Measurements from ENCODE around the gene CDH24. TPM values are rescaled to one million over a fixed set of nuclear protein-coding genes. Genes with fewer than 3 reads are reported as not detected.

Gene CDH24
- total and polyA plus RNA-seq, 2 of the 4 experiments (the other 2 are of a cell fraction): 3.9 to 24.4 TPM

DNA sequence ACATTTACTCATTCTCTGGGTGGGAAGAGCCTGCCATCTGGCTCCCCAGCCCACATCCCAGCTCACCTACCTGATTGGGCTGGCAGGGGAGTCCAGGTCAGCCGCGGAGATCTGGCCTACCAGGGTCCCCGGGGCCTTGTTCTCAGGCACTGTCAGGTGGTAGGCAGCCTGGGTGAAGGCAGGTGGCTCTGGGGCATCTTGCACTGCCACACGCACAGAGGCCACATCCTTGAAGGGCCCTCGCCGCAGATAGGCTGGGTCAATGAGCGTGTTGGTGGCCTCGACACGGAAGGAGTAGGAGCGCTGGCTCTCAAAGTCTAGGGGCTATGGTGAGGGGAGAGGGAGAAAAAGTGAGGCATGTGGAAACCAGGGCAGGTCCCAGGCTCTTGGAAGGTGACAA, 3.9 kb downstream of the CDH24 start:
- Histone ChIP-seq H3K18ac (ENCODE audit: low read depth, low read length) (no peak overlapping the region), H3K4me3 (ENCODE audit: insufficient read depth, low read depth, low read length) (no peak overlapping the region), H2AK5ac (ENCODE audit: low read depth, low read length) (no peak overlapping the region), H3K4me1 (ENCODE audit: control insufficient read depth, insufficient read depth, low read length) (peaks cover 11% of the 10 kb centered on the region; the same call in 1 of the 2 replicates), H3K79me1 (ENCODE audit: low read depth in 1 of 2, low read length in 2 of 2) (peaks cover 0 to 19% of the 10 kb centered on the region in 2 experiments; a peak in 2 of 4 replicates), H2BK5ac (ENCODE audit: low read depth, low read length, poor library complexity, severe bottlenecking) (no peak overlapping the region), H2BK120ac (ENCODE audit: low read depth, low read length) (no peak overlapping the region), H3K27me3 (ENCODE audit: control insufficient read depth, insufficient read depth, low read length) (no peaks in the 10 kb centered on the region), H2BK15ac (ENCODE audit: low read depth, low read length) (no peak overlapping the region), H2BK20ac (ENCODE audit: low read depth, low read length) (no peak overlapping the region), H3K9ac (ENCODE audit: low read depth, low read length) (no peak overlapping the region), H3K9me3 (ENCODE audit: control insufficient read depth, insufficient read depth, low read length) (no peaks in the 10 kb centered on the region), H4K91ac (ENCODE audit: insufficient read depth, low read depth, low read length) (no peak overlapping the region), H2AFZ (replicated peaks; ENCODE audit: low read length, poor library complexity) (no peak overlapping the region), H4K5ac (ENCODE audit: low read depth, low read length) (no peak overlapping the region), H2AK9ac (replicated peaks; ENCODE audit: low read depth, low read length, poor library complexity) (no peak overlapping the region), H3K9me1 (ENCODE audit: insufficient read depth, low read length) (no peaks in the 10 kb centered on the region), H3K14ac (replicated peaks; ENCODE audit: low read depth, low read length) (no peak overlapping the region), H3K4ac (ENCODE audit: low read depth, low read length) (no peak overlapping the region), H4K8ac (ENCODE audit: low read depth in 2 of 2, low read length in 2 of 2) (no peak overlapping the region), H4K20me1 (ENCODE audit: insufficient read depth, low read length) (peaks cover 8% of the 10 kb centered on the region), H3K56ac (ENCODE audit: extremely low read depth, insufficient read depth, low read length) (no peak overlapping the region), H3K36me3 (ENCODE audit: control insufficient read depth, insufficient read depth, low read length) (peaks cover 4% of the 10 kb centered on the region; the same call in 1 of the 2 replicates), H3K23ac (ENCODE audit: low read depth, low read length) (no peak overlapping the region), H3K4me2 (ENCODE audit: low read depth, low read length) (no peak overlapping the region), H3K27ac (ENCODE audit: insufficient read depth, low read length) (no peak overlapping the region)
- intact Hi-C loops (cut with micrococcal nuclease): no loop called here
- ATAC-seq (ENCODE audit: low read depth) (no peak), DNase-seq (no peak)
- ChIA-PET POLR2A (ENCODE audit: unreplicated experiment) (no interaction called here), CTCF (interaction anchor here (1.5 to 1.6 kb wide), 2 partner anchors 60 to 67 kb away, joined by 3 to 4 read pairs; no protein-coding TSS in a partner anchor)
- in situ Hi-C loops (cut with MboI; ENCODE audit: low sequenced_read_pairs): loop anchor here (5.0 kb wide), 1 partner anchor 61 kb away; no protein-coding TSS in a partner anchor
- dilution Hi-C loops (cut with HindIII; ENCODE audit: low sequenced_read_pairs, unreplicated experiment): no loop called here
- BruUV-seq (replicated peaks): no TSS peak
- WGBS, 2 experiments (ENCODE audit: extremely low coverage in 2 of 2, insufficient read length in 1 of 2): 95% methylated on average over 4 of the region's 10 CpGs; no CpG with 5 or more reads in 1 of the 2 experiments
- TF ChIP-seq, protein P1, sequence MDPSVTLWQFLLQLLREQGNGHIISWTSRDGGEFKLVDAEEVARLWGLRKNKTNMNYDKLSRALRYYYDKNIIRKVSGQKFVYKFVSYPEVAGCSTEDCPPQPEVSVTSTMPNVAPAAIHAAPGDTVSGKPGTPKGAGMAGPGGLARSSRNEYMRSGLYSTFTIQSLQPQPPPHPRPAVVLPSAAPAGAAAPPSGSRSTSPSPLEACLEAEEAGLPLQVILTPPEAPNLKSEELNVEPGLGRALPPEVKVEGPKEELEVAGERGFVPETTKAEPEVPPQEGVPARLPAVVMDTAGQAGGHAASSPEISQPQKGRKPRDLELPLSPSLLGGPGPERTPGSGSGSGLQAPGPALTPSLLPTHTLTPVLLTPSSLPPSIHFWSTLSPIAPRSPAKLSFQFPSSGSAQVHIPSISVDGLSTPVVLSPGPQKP (IDR thresholded peaks at IDR 0.05; ENCODE audit: borderline replicate concordance, low read depth, low read length): no peak
- TF ChIP-seq CHD1 (IDR thresholded peaks at IDR 0.05; ENCODE audit: low read depth, low read length) (no peak), CEBPB (IDR thresholded peaks at IDR 0.05; ENCODE audit: low read depth, low read length) (no peak), RFX5 (IDR thresholded peaks at IDR 0.05; ENCODE audit: low read depth, low read length) (no peak), MAZ (IDR thresholded peaks at IDR 0.05; ENCODE audit: borderline replicate concordance, low read depth, low read length) (no peak), POLR2A (IDR thresholded peaks at IDR 0.05; ENCODE audit: low read depth, low read length) (no peak), MXI1 (IDR thresholded peaks at IDR 0.05; ENCODE audit: borderline replicate concordance, low read depth, low read length) (no peak), SMC3 (IDR thresholded peaks at IDR 0.05; ENCODE audit: low read depth, low read length) (no peak), RAD21 (IDR thresholded peaks at IDR 0.05; ENCODE audit: low read length) (no peak), MAFK (IDR thresholded peaks at IDR 0.05; ENCODE audit: low read depth, low read length) (no peak), FOS (IDR thresholded peaks at IDR 0.05; ENCODE audit: low read depth, low read length) (no peak)
- TF ChIP-seq, protein P2, sequence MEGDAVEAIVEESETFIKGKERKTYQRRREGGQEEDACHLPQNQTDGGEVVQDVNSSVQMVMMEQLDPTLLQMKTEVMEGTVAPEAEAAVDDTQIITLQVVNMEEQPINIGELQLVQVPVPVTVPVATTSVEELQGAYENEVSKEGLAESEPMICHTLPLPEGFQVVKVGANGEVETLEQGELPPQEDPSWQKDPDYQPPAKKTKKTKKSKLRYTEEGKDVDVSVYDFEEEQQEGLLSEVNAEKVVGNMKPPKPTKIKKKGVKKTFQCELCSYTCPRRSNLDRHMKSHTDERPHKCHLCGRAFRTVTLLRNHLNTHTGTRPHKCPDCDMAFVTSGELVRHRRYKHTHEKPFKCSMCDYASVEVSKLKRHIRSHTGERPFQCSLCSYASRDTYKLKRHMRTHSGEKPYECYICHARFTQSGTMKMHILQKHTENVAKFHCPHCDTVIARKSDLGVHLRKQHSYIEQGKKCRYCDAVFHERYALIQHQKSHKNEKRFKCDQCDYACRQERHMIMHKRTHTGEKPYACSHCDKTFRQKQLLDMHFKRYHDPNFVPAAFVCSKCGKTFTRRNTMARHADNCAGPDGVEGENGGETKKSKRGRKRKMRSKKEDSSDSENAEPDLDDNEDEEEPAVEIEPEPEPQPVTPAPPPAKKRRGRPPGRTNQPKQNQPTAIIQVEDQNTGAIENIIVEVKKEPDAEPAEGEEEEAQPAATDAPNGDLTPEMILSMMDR (conservative IDR thresholded peaks at IDR 0.05; ENCODE audit: low read depth, low read length): no peak

All from IMR-90 (cell line).